Keratinocyte (primary cell): ENCODE results near the gene PDCL2. TPM values are rescaled to one million over a fixed set of nuclear protein-coding genes. Genes with fewer than 3 reads are reported as not detected.

Experiments
- DNase-seq: peaks from one replicate; pipeline ENCODE4 v3.0.0-alpha.2; 2011; ENCODE audit warnings: low read depth, missing footprints, low spot score
- FAIRE-seq: peaks from 2 replicates; lab custom pipeline; 2011; peaks lifted over from hg19 to GRCh38; lab: Jason Lieb, UNC
- H2AFZ ChIP-seq: 2 replicates; pipeline ENCODE4 v1.6.0; 2012; ENCODE audit warnings: low read length, control low read depth, inconsistent platforms; ENCODE audit not compliant: control insufficient read depth
- H3K27ac ChIP-seq: 2 replicates; pipeline ENCODE4 v1.5.1; 2011; ENCODE audit warnings: low read length; ENCODE audit not compliant: control insufficient read depth, insufficient read depth
- H3K27me3 ChIP-seq: 3 replicates; pipeline ENCODE4 v1.6.0; 2011; ENCODE audit warnings: low read length; ENCODE audit not compliant: control insufficient read depth, insufficient read depth; ENCODE audit errors: extremely low read depth
- H3K36me3 ChIP-seq, 2 experiments: 2 replicates in 1 of 2; 3 replicates in 1 of 2; pipeline ENCODE4 v1.5.1; 2011; ENCODE audit warnings: low read length in 2 of 2, mild to moderate bottlenecking in 1 of 2; ENCODE audit not compliant: control insufficient read depth in 2 of 2, insufficient read depth in 2 of 2; ENCODE audit errors: extremely low read depth in 1 of 2
- H3K4me1 ChIP-seq: 3 replicates; pipeline ENCODE4 v1.5.1; 2011; ENCODE audit warnings: low read length; ENCODE audit not compliant: control insufficient read depth, insufficient read depth; ENCODE audit errors: extremely low read depth
- H3K4me2 ChIP-seq: 3 replicates; pipeline ENCODE4 v1.6.0; 2011; ENCODE audit warnings: low read depth, low read length; ENCODE audit not compliant: control insufficient read depth, insufficient read depth; ENCODE audit errors: extremely low read depth
- H3K4me3 ChIP-seq, 3 experiments: fragments of 200-600 bp in 1 of 3; sonication (generic) in 1 of 3; 2 replicates in 2 of 3; 3 replicates in 1 of 3; pipeline ENCODE4 v1.5.1; 2011 to 2016; ENCODE audit warnings: low read length in 3 of 3, mild to moderate bottlenecking in 3 of 3, control low read depth in 2 of 3, inconsistent platforms in 1 of 3, low read depth in 1 of 3, mixed read lengths in 1 of 3, mixed run types in 1 of 3, moderate library complexity in 1 of 3; ENCODE audit not compliant: control insufficient read depth in 2 of 3, insufficient read depth in 2 of 3; ENCODE audit errors: extremely low read depth in 1 of 3
- H3K79me2 ChIP-seq: 2 replicates; pipeline ENCODE4 v1.6.0; 2012; ENCODE audit warnings: low read length; ENCODE audit not compliant: control insufficient read depth, insufficient read depth
- H3K9ac ChIP-seq: 3 replicates; pipeline ENCODE4 v1.6.0; 2011; ENCODE audit warnings: low read length; ENCODE audit not compliant: control insufficient read depth, insufficient read depth; ENCODE audit errors: extremely low read depth
- H3K9me1 ChIP-seq: 3 replicates; pipeline ENCODE4 v1.6.0; 2011; ENCODE audit warnings: low read length; ENCODE audit not compliant: control insufficient read depth, insufficient read depth; ENCODE audit errors: extremely low read depth
- H3K9me3 ChIP-seq: 2 replicates; pipeline ENCODE4 v1.5.1; 2012; ENCODE audit warnings: low read depth, low read length; ENCODE audit not compliant: control insufficient read depth
- H4K20me1 ChIP-seq: 3 replicates; pipeline ENCODE4 v1.6.0; 2011; ENCODE audit warnings: low read length; ENCODE audit not compliant: control insufficient read depth, insufficient read depth; ENCODE audit errors: extremely low read depth
- CTCF ChIP-seq, 3 experiments: IDR thresholded peaks in 1 of 3; conservative IDR thresholded peaks in 1 of 3; optimal IDR thresholded peaks in 1 of 3; 2 replicates in 2 of 3; 3 replicates in 1 of 3; pipeline versions ENCODE3 to v1.5.1; 2011; ENCODE audit warnings: low read length in 3 of 3, mild to moderate bottlenecking in 3 of 3, moderate library complexity in 2 of 3, control low read depth in 1 of 3, inconsistent platforms in 1 of 3; ENCODE audit not compliant: insufficient read depth in 2 of 3; ENCODE audit errors: extremely low read depth in 1 of 3
- EZH2 ChIP-seq: IDR thresholded peaks from one replicate; pipeline ENCODE4 v1.6.1; 2012; ENCODE audit warnings: inconsistent platforms, mild to moderate bottlenecking, low read length, moderate library complexity
- dilution Hi-C: fragments of 300-500 bp; cut with MboI; formaldehyde crosslinking; loops from one replicate; pipeline ENCODE4 v1.7.0; 2020; ENCODE audit warnings: low sequenced_read_pairs; ENCODE audit not compliant: extremely low pct_ligation_motif_present
- polyA plus RNA-seq, 5 experiments: library from polyadenylated mRNA; depleted of rRNA in 3 of 5; stranded (reverse) in 3 of 5; stranded (forward) in 1 of 5; unstranded in 1 of 5; fragments of >200 nt; gene quantifications; 1 replicate in 1 of 5; 2 replicates in 3 of 5; 3 replicates in 1 of 5; pipeline versions ENCODE4 v1.2.1 to v1.2.3, GENCODE V29; 2011 to 2012; ENCODE audit warnings: missing spikeins in 2 of 5, low read depth in 1 of 5, low replicate concordance in 1 of 5

Gene PDCL2
- polyA plus RNA-seq, 1 donor (not counting 4 experiments of a cell fraction or from before 2014, with no cell fraction given) = not detected

- no peaks in the 10 kb centered on the region for H3K79me2 ChIP-seq
- H3K9me3 ChIP-seq = peaks cover 3% of the 10 kb centered on the region
- no peaks in the 10 kb centered on the region for H4K20me1 ChIP-seq
- no peaks in the 10 kb centered on the region for H3K9me1 ChIP-seq
- no peak overlapping the region for H3K27ac ChIP-seq
- H3K9ac ChIP-seq = no peak overlapping the region
- dilution Hi-C loops = no loop called here
- DNase-seq (no peak), FAIRE-seq (no peak)
- no peaks in the 10 kb centered on the region for H3K27me3 ChIP-seq
- no peaks in the 10 kb centered on the region for H3K4me1 ChIP-seq
- H3K4me2 ChIP-seq = no peak overlapping the region
- no peaks in the 10 kb centered on the region for H3K36me3 ChIP-seq
- no peak overlapping the region for H3K4me3 ChIP-seq
- no peak overlapping the region for H2AFZ ChIP-seq
- TF ChIP-seq EZH2 = no peak
- no peak for TF ChIP-seq CTCF (optimal IDR thresholded peaks at IDR 0.05 in 1 of 3, IDR thresholded peaks at IDR 0.05 in 1 of 3, conservative IDR thresholded peaks at IDR 0.05 in 1 of 3; ENCODE audit: extremely low read depth in 1 of 3, insufficient read depth in 2 of 3, low read length in 3 of 3)
These were observed 16.5 kb downstream of the PDCL2 start for GRCh38 chr4:55575513-55575912.

GRCh38 chr4:55574252-55574651 is 17.8 kb downstream of the PDCL2 start:
- H3K27me3 ChIP-seq = no peaks in the 10 kb centered on the region
- no peaks in the 10 kb centered on the region for H3K36me3 ChIP-seq
- no peaks in the 10 kb centered on the region for H3K4me1 ChIP-seq
- no peak overlapping the region for H3K4me3 ChIP-seq
- DNase-seq (no peak), FAIRE-seq (no peak)
- no peak overlapping the region for H3K27ac ChIP-seq
- H3K79me2 ChIP-seq = no peaks in the 10 kb centered on the region
- H3K4me2 ChIP-seq = no peak overlapping the region
- H4K20me1 ChIP-seq = no peaks in the 10 kb centered on the region
- no peak for TF ChIP-seq EZH2
- no peak for TF ChIP-seq CTCF (optimal IDR thresholded peaks at IDR 0.05 in 1 of 3, IDR thresholded peaks at IDR 0.05 in 1 of 3, conservative IDR thresholded peaks at IDR 0.05 in 1 of 3; ENCODE audit: extremely low read depth in 1 of 3, insufficient read depth in 2 of 3, low read length in 3 of 3)
- no peak overlapping the region for H2AFZ ChIP-seq
- no peaks in the 10 kb centered on the region for H3K9me1 ChIP-seq
- H3K9me3 ChIP-seq = peaks cover 3% of the 10 kb centered on the region
- dilution Hi-C loops = no loop called here
- H3K9ac ChIP-seq = no peak overlapping the region
